AG09319 (cell line): ENCODE measurements around the gene PKP2.

Experiments
- DNase-seq: peaks from one replicate; pipeline ENCODE4 v3.0.0-alpha.2; 2010; ENCODE audit warnings: low read depth; ENCODE audit errors: extremely low read depth
- TF ChIP-seq, protein P1 (sequence below): IDR thresholded peaks from 2 replicates; pipeline ENCODE4 v1.5.1; 2011; ENCODE audit warnings: low read depth, mild to moderate bottlenecking, inconsistent platforms, low read length, moderate library complexity

The PKP2 gene

DNA sequence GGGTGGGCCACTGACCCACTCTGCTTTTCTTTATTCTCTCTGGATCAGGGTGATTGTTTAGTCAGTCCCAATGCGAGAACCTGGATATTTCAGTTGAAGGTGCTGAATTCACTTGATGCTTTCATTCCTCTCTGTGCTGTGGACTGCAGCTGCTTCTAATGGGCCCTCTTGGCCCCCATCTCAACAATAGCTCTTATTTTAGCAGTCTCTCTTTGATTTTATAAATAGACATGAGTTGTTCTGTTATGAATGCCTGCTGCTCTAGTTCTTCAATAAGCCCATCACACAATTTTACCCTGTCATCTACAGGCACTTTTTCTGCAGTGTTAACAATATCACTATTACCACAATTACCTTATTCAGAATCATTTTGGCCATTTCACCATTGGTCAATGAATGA is 86.7 kb downstream of the PKP2 start:
- no peak for DNase-seq
- TF ChIP-seq, protein P1, sequence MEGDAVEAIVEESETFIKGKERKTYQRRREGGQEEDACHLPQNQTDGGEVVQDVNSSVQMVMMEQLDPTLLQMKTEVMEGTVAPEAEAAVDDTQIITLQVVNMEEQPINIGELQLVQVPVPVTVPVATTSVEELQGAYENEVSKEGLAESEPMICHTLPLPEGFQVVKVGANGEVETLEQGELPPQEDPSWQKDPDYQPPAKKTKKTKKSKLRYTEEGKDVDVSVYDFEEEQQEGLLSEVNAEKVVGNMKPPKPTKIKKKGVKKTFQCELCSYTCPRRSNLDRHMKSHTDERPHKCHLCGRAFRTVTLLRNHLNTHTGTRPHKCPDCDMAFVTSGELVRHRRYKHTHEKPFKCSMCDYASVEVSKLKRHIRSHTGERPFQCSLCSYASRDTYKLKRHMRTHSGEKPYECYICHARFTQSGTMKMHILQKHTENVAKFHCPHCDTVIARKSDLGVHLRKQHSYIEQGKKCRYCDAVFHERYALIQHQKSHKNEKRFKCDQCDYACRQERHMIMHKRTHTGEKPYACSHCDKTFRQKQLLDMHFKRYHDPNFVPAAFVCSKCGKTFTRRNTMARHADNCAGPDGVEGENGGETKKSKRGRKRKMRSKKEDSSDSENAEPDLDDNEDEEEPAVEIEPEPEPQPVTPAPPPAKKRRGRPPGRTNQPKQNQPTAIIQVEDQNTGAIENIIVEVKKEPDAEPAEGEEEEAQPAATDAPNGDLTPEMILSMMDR: no peak

DNA sequence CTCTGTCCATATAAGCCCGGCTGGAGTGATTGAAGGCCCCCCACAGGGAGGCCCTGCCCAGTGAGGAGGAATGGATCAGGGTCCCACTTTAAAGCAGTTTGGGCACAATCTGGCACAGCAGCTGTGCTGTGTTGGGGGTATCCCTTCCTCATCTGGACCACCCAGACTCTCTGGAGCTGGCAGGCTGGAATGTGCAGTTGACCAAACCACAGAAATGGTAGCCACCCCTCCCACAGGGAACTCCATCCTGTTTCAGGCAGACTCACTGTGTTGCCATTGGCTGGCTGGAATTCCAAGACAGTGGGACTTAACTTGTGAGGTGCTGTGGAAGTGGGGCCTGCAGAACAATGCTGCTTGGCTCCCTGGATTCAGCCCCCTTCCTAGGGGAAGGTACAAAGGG is 87.4 kb downstream of the PKP2 start:
- no peak for DNase-seq
- TF ChIP-seq, protein P1: no peak

DNA sequence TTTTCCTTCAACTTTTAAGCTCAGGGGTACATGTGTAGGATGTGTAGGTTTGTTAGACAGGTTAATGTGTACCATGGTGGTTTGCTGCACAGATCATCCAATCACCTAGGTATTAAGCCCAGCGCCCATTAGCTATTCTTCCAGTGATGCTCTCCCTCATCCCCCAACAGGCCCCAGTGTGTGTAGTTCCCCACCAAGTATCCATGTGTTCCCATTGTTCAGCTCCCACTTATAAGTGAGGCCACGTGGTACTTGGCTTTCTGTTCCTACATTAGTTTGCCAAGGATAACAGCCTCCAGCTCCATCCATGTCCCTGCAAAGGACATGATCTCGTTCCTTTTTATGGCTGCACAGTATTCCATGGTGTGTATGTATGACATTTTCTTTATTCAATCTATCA is 92.3 kb downstream of the PKP2 start:
- no peak for DNase-seq
- TF ChIP-seq, protein P1: no peak

DNA sequence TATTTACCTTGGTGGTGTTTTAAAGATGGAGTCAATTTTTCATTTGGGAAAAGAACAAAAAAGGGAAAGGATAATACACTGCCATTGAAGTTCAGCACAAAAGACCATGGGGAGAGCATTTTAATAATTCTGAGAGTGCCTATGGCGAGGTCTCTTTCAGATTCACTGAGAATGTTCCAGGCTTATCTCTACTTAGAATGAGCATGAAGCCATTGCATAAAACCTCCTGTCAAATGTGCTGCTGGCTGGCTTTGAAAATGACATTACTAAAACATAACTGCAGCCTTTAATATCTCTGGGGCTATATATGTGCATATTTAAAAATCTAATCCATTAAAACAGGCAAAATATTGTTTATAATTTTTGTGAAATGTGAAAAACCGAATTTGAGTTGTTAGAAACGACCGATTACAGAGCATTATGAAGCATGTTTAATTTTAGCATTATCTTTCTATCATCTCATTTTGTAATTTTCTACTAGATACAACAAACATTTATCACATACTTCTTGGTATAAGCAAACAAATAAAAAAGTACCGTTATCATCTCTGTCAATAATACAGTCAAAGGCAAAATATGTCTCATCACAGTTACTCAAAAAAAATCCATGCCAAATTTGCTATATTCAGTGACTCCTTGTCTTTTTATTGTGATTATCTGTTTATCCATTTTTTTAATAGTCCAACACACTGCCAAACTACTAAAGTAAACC is 95.2 kb downstream of the PKP2 start:
- TF ChIP-seq, protein P1: no peak
- DNase-seq: no peak

DNA sequence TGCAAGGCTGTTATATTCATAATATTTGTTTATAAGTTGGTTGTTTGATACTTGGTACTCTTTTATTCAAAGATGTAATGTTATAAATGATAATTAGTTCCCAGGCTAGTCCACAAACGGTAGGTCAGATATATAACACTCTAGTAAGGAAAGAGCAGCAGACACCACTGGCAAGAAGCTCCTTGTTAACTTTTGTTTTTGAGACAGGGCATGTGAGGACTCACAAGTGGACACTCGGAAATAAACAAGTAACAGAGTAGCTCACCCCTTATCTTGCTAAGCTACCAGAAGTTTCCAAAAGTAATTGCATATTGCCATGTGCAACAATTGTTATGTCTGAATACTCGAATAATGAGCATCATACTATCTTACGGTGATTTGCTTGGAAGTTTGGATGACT is 102.3 kb downstream of the PKP2 start:
- DNase-seq: no peak
- TF ChIP-seq, protein P1: no peak

DNA sequence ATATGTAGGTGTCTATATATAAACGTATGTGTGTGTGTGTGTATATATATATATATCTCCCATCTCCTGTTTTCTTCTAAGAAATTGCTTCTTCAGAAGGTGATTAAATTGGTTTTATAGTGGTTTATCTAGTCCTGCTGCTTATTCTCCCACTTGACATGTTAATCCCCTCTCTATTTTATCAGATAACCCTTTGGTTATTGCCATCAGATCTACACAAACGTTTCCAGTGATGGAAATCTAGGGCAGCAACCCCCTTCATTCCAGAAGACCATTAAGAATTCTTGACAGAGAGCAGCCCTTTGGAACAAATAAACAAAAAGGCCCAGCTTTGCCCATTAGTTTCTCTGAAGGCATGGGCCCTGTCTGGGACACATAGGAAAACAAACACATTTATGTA is 106.7 kb downstream of the PKP2 start:
- TF ChIP-seq, protein P1: no peak
- DNase-seq: no peak

DNA sequence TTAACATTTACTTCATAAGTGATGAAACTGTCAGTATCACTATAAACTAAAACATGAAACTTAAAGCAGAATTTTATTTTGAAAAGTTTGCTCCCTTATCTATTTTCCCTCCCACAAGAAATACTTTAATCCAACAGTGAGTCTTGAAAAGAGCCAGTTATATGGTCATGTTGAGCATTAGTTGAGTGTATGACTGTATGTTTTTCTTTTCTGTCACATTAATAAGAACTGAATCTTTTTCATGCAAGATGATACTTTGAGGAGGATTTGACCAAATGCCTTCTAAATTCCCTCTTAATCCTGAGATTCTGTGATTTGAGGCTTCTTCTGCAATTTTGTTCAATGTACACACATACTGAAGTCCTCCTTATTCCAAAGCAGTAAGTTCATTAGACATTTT is 107.1 kb downstream of the PKP2 start:
- DNase-seq: no peak
- TF ChIP-seq, protein P1: no peak
